NCI-H510A treated with DMSO at 0.1 percent for 48 hours (cell line): ENCODE results near the gene BASP1.
"Not testable (repeated sequence)": the region's sequence is repeated elsewhere in the genome, so short reads cannot be mapped to it uniquely, and the experiment has no call there.

ENCODE experiments used
- DNase-seq: peaks from one replicate; lab custom pipeline; 2025; lab: John Stamatoyannopoulos, UW

Gene BASP1

DNA sequence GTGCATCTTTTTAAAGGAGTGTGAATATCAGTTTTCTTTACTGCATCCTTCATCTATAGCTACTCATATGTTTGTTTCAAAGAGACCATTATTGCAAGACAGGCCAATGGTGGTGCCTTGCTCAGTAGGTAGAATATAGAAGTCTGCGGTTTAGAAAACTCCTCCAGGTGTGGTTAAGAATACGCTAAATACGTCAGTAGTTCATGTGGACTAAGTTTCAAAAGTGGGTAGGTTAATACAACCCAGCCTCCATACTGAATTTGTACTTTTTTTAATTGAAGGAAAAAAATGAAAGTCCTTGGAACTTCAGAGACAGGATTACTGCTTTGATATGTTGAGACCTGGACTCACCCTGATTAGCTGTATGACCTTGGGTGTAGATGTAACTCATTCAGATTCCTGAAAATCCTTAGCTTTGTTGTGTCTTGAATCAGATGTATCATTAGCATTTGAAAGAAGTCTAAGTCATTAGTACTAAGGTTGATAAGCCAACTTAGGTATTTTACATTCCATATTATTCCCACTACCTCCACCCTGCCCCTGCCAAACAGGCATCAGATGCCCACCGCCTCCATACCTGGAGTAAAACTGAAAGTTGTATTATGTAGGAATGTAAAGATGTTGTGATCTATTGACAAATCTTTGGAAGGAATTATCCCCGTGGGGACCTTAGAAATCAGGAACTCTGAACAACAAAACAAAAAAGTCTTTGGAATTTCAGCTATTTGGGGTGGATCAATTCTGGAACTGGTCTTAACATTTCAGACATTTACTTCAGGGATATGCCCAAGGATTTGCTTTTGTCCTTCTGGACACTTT, 6.1 kb downstream of the BASP1 start:
- DNase-seq: no peak

DNA sequence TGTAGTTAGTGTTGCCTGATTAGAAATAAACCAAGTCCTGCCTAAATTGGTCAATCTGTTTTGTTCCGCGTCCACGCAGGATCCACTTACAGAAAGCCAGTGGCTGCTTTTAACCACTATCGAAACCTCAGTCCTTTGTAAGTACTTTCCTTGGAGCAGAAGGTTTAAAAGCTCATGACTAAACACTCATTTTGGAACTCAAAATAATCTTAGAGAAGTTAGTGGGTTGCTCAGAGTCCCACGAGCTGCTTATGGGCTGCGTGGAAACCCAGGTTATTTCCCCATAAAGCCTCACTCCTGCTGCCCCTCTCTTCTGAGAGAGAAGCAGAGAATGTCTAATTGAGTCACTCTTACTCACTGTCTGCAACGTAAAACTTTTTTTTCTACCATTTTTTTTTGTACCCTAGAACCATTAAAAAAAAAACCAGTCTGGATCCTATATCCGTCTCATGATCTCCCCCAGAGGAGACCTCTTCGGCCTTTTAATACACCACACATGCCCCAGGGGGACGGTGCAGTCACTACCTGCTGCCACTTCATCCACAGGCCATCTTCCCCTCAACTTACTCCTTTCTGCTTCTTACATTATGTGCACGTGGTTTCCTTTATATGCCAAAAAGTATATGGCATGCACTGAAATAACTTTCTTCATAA, 7.6 kb downstream of the BASP1 start:
- no peak for DNase-seq

DNA sequence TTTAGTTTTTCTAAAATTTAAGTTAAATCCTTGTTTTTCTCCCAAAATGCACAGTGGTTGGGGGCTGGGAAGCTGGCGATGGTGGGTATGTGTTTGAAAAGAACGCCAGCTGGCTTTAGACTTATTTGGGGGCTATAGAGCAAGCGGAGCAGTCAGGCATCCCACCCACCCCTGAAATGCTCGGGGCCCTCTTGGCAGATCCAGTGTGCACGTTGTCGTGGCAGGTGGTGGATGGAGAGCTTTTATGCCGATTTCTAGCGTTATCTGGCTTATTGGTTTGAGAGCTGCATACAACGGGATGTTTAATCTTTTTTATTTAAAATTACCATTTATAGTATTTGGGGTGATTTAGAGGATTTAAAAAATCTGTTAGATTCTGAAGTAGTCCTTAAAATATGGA, 8.1 kb downstream of the BASP1 start:
- DNase-seq: no peak

DNA sequence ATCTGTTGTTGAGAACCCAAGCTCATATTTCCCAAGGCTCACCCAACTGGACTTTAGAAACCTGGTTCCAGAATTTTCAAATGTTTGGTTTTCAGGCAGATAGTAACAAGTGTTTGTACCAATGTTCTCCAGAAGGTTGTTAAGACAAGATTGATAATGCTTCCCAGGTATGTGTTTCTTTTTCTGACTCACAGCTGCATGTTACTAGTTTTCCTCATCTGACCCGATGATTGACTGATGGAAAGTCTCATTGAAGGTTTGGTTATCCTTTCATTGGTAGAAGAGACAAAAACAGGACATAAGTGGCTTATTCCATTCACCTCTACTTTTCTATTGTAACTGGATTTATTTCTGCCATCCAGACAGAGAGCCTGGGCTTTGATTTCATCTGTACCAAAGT, 10.4 kb downstream of the BASP1 start:
- no peak for DNase-seq

DNA sequence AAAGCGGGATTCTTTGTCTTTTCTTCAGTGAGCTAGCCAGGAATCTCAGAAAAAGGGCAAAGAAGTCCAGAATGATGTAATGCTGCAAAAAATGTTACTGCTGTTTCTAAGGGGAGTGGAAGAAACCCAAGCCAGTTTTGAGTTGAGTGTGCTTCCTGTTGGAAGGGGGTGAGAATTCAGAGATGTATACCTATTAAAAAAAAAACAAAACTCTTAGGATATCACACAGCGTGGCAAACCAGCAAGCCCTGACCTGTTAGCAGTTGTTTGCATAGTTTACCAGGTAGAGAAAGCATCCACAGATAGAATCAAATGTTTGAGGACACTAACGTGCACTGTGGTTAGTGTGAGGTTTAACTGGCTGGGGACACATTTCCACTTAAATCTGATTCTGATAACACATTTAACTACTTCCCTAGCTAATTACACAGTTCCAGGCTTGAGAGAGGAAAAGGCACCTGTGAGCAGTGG, 11.4 kb downstream of the BASP1 start:
- DNase-seq: peak; percentile 92

DNA sequence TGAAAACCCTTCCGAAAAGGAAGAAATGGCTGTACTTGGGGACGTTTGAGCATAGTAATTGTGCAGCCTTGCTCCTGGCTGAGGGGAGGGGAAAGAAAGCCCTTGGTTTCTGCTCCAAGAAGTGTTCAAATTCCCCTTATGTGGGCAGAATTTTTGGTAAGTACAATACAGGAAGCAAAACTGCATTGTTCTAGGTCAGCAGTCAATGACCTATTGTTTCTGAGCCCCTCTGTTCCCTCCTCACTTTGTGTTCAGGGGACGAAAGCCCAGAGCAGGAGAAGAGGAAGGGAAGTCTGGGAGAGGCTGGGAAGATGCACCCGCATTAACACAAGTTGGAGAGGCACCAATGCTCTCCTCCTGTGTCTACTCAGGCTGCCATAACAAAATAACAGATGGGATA, 11.9 kb downstream of the BASP1 start:
- DNase-seq: peak; percentile 57

DNA sequence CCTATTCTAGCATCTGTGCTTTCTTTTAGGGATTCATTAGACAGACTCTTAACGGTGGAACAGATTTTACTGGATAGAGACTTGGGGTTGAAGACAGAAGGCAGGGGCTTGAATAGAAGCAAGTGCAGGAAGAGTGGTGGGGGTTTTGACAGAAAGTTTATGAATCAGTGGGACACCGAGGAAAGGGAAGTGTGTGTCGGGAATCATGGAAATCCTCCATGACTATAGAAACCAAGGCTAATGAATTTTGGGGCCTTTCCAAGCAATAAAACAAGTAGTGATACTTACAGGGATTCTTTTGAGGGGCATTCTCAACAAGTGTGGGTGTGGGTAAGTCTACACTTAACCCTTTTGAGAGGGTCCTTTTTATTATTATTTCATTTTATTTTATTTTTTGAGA, 12.8 kb downstream of the BASP1 start:
- no peak for DNase-seq

DNA sequence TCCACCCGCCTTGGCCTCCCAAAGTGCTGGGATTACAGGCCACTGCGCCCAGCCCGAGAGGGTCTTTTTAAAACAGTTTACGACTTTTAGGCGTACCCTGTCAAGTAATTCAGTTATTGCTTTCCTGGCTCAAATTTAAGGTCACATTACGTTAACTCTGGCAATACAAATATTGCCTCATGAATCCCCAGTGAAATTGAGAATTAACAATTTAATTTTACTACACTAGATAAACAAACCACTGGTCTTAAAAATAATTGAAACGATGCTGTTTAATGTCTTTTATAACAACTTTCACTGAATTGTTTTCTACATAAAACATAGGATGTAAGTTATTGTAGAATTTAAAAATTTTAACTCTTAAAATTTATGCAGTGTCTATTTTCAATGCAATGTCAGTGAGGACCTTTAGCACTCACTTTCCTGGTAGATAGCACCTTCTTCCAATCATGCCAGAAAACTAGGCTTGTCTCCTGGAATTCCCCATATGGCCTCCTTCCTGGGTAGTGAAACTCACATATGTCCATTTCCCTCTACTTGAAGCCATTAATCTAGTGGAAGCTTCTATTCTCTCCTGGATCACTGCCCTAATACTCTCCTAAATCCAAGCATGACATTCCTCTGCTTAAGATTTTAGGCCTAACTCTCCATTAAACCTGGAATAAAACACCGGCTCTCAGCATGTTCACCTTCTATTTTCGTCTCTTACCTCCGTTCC, 13.5 kb downstream of the BASP1 start:
- DNase-seq: no peak

DNA sequence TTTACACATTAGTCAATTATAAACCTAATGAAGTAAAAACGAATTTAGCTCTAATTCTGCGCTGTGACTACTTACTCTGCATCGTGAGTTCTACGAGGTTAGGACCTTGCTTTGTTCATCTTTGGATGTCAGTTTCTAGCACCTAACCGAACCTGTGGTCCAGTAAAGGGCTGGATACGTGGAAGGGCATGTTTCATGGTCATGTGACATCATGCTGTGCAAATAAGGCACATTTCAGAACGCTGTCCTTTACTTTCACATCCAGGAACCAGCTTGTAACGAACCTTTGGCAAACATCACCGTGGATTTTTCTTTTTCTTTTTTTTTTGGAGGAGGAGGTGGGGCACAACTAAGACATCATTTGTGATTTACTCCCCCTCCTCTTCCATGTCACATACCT, 15.0 kb downstream of the BASP1 start:
- no peak for DNase-seq

DNA sequence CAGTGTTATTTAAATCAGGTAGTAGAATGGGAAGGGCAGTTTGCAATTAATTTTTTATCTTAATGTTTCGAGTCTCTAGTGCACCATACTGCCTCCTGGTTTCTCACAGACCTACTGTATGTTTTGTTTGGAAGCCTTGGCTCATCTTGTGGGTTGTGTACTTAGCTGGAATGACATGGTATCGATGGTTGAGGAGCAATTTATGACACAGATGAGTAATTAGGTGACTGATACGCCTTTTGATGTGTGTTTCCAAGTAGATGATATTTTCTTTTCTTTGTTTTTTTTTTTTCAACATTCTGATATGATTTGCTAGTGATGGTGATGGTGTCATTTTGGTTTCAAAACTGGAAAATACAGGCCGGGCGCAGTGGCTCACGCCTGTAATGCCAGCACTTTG, 16.1 kb downstream of the BASP1 start:
- DNase-seq: no peak

DNA sequence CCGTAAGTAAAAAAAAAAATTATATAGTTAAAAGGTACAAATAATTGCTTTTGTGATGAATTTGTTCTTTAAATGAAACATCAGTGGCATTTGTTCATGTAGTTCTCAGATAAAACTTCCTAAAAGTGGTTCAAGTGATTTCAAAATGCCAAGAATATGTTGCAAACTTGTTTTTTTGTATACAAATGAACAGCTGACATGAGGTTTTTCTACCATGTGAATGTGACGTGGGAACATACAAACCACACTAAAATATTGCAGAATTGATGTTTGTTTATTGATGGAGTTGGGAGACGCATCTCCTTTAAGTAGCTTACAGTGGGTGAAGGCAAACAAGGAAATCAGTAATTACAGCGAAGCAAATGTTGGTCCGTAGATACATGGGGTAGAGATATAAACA, 16.9 kb downstream of the BASP1 start:
- DNase-seq: no peak

DNA sequence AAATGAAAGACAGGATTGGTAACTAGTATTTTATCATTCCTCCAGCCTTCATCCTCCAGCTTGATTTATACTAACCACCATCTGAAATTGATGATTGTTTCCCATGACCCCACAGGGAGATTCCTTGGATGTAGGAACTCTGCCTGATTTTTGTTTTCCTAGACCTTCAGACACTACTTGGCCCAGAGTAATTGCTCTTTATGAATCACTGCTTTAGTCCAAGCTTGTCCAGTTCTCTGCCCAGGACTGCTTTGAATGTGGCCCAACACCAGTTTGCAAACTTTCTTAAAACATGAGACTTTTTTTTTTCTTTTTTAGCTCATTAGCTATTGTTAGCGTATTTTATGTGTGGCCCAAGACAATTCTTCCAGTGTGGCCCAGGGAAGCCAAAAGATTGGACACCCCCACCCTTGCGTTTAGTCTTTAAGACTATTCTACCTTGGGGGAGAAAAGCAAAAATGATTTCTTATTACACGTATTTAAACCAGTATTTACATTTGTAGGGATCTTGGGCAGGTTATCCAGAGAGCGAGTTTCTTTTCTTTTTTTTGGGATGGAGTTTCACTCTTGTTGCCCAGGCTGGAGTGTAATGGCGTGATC, 18.4 kb downstream of the BASP1 start:
- DNase-seq: no peak

DNA sequence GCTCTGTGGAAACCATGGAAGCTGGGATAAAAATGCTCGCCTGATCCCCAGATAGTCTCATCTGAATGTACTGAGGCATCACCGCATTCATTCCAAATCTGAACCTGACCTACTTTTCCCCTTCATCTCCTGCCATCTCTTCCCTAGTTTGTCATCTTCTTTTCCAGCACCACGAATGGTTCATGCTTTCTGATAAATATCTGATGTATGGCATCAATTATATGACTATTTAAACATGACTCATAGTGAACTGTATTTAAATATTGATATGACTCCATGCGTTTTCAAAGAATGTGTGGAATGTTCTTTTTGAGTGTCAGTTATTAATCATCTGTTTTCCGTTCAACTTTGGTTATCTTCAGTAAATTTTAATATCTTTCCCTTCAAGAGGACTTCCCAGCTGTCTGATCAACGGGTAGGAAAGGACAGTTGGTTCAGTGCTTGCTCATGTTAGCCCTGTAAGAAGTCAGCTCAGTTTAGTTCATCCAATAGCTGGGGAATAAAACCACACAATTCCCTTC, 21.1 kb downstream of the BASP1 start:
- no peak for DNase-seq

DNA sequence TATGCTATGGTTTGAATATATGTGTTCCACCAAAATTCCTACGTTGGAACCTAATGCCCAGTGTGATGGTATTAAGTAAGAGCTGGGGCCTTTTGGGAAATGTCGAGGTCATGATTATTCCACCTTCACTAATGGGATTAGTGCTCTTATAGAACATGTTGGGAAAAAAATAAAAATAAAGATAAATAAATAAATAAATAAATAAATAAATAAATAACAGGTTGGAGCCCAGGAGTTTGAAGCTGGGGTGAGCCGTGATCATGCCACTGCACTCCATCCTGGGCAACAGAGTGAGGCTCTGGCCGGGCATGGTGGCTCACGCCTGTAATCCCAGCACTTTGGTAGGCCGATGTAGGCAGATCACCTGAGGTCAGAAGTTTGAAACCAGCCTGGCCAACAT, 22.5 kb downstream of the BASP1 start:
- no peak for DNase-seq

DNA sequence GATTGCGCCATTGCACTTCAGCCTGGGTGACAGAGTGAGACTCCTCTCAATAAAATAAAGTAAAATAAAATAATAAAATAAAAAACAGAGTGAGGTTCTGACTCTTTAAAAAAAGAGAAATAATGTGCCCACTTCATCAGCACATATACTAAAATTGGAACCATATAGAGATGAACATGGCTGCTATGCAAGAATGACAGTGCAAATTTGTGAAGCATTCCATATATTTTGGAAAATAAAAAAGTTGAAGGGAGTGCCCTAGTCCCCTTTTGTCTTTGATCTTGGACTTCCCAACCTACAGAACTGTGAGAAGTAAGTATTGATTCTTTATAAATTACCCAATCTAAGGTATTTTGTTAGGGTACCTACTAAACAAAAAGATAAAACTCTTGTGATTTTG, 23.1 kb downstream of the BASP1 start:
- DNase-seq: no peak

DNA sequence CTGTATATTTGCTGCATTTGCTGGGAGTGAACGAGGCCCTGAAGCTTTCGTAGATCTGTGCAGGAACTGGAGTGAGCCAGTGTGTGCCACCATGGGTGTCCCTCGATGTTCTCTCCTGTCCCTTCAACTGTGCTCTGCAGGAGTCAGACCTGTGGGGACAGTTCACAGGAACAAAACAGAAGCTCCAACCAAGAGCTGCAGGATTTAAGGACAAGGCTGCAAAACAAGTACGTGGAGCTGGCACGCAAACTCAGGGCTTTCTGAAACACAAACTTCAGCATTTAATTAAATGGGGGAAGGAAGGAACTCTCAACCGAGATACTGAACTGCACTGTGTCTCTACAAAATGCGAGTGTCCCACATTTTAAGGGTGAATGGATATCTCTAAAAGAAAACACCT, 24.2 kb downstream of the BASP1 start:
- DNase-seq: no peak

DNA sequence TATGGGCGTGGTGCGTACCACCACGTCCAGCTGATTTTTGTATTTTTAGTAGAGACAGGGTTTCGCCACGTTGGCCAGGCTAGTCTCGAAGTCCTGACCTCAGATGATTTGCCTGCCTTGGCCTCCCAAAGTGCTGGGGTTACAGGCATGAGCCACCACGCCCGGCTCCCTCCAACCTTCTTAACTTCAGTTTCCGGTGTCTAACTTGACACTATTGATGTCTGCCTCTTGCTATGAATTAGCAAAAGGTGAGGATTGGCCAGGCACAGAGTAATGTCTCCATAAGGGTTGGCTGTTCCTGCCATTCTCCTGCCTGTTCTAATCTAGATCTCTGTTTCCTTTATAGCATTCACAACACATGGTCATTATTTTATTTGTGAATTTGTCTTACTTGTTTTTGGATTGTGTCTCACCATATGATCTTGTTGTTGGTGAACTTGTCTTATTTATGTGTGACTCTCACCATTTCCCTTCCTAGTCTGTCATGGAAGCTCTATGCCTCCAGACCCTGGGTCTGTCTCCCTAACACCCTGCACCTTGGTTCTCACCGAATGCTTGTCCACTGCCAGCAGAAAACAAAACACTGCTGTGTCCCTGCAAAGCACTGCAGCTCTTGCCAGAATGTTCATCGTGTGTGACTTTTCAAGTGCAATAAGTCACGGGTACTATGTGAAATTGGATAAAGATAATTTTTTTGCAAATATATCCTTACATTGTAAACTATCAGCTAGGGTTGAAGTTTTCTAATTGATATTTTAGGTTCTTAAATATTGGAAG, 26.0 kb downstream of the BASP1 start:
- DNase-seq: no peak

DNA sequence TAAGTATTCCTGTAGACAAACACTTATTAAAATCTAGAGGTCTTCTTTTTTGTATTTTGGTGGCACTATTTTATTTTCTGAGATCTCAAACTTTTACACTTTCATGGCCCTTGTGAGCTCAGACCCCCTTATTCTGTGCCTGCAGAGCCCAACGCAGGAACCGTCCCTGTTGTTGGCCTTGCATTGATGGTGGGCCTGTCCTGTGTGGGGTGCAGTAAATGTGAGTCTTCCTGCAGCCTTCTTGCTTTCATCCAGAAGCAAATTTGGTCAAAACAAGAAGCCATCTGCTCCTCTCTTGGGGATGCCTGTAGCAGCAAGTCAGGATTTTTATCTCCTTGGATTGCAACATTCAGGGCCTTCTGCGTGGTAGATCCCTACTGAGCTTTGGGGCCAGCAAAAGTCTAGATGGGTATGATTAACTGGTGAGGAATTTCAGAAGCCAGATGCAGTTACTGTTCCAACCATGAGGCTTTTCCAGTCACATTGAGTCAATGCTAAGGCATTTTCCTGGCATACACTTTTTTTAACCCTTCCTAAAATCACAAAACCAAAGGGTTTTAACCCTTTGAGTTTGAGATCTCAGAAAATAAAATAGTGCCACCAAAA, 31.7 kb downstream of the BASP1 start:
- DNase-seq: no peak

DNA sequence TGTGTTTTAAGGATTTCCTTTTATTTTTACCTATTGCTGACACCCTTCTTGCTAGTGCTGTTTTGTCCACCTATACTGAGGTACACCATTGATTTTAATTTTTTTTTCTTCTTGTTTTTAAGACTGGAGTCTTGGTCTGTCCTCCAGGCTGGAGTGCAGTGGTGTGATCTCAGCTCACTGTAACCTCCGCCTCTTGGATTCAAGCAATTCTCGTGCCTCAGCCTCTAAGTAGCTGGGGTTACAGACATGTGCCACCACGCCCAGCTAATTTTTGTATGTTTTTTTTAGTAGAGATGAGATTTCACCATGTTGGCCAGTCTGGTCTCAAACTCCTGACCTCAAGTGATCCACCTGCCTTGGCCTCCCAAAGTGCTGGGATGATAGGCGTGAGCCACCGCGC, 32.4 kb downstream of the BASP1 start:
- not testable (repeated sequence) for DNase-seq

DNA sequence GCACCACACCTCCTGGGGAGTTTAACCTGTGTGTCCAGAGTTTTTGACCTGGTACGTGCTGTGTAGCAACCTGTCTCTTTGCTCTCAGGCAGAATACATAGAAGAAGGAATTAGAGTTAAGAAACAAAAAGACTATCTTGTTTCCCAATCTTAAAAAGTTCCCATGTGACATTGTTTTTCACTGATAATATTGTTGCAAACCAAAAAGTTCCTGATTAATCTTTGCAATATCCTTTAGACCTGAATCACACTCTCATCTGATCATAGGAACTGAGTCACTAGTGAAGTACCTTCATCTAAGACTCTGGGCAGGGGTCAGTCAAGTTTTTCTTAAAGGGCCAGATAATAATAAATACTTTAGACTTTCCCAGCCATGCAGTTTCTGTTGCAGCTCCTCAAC, 35.1 kb downstream of the BASP1 start:
- DNase-seq: no peak

DNA sequence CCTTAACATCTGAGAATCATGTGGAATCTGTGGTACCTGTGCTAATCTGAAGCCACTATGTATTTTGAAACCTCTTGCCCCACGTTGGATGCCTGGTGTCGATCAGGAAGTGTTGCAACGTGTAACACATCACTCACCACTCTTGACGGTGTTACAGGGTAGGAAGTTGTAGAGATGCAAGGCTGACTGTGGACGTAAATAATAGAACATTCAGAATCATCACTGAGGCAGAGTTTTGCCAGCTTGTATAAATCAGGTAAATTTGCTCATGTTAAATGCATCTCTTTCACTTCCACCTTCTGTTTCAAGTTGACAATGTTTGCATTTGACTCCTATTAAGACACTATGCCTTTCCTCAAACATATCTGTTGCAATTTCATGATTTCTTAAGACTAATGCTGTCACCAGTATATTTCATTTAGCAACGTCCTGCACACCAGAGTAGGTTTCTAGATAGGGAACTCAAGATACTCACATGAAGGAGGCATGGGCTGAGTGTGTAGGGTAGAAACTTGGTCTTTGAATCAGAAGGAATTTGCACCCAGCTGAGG, 38.1 kb downstream of the BASP1 start:
- DNase-seq: no peak
